Inferior parietal cortex (tissue), 1 donor: Measurements from ENCODE around the gene SLC22A17.

Source experiments
- DNase-seq: peaks from one replicate; pipeline ENCODE4 v3.0.0-alpha.2; 2016; ENCODE audit errors: extremely low spot score

The SLC22A17 gene

GRCh38 chr14:23362200-23362599, 9.5 kb upstream of the SLC22A17 start:
- peak; percentile 11 for DNase-seq

- no peak for DNase-seq
Measured at GRCh38 chr14:23361763-23362162, 9.1 kb upstream of the SLC22A17 start.

GRCh38 chr14:23361320-23361719, 8.6 kb upstream of the SLC22A17 start:
- peak; percentile 44 for DNase-seq

GRCh38 chr14:23360496-23360895, 7.8 kb upstream of the SLC22A17 start:
- DNase-seq = peak; percentile 44

GRCh38 chr14:23359722-23360447, 7.2 kb upstream of the SLC22A17 start:
- no peak for DNase-seq

GRCh38 chr14:23359167-23359626, 6.5 kb upstream of the SLC22A17 start:
- DNase-seq = no peak

- DNase-seq = no peak
Measured at GRCh38 chr14:23358553-23359166, 6.0 kb upstream of the SLC22A17 start.

- DNase-seq = no peak
Measured at GRCh38 chr14:23358042-23358441, 5.4 kb upstream of the SLC22A17 start.

GRCh38 chr14:23357261-23357660, 4.6 kb upstream of the SLC22A17 start:
- no peak for DNase-seq

- DNase-seq = no peak
Measured at GRCh38 chr14:23356662-23357061, 4.0 kb upstream of the SLC22A17 start.

- no peak for DNase-seq
Measured at GRCh38 chr14:23355871-23356435, 3.3 kb upstream of the SLC22A17 start.

GRCh38 chr14:23354990-23355389, 2.3 kb upstream of the SLC22A17 start:
- DNase-seq = no peak

- no peak for DNase-seq
Measured at GRCh38 chr14:23353433-23353780, 720 bp upstream of the SLC22A17 start.

- DNase-seq = no peak
Measured at GRCh38 chr14:23351681-23352505, 794 bp downstream of the SLC22A17 start.

GRCh38 chr14:23349156-23349845, 3.4 kb downstream of the SLC22A17 start:
- no peak for DNase-seq

- no peak for DNase-seq
Measured at GRCh38 chr14:23348297-23348655, 4.4 kb downstream of the SLC22A17 start.

GRCh38 chr14:23347406-23348296, 5.0 kb downstream of the SLC22A17 start:
- no peak for DNase-seq

- DNase-seq = no peak
Measured at GRCh38 chr14:23346693-23347405, 5.8 kb downstream of the SLC22A17 start.

- DNase-seq = no peak
Measured at GRCh38 chr14:23345987-23346692, 6.5 kb downstream of the SLC22A17 start.
